Measurements from ENCODE around the gene AIF1L. TPM values are rescaled to one million over a fixed set of nuclear protein-coding genes. Genes with fewer than 3 reads are reported as not detected.

Gene AIF1L
- total and polyA plus RNA-seq, 2 donors (not counting 1 experiment from before 2014, with no cell fraction given) = not detected

DNA sequence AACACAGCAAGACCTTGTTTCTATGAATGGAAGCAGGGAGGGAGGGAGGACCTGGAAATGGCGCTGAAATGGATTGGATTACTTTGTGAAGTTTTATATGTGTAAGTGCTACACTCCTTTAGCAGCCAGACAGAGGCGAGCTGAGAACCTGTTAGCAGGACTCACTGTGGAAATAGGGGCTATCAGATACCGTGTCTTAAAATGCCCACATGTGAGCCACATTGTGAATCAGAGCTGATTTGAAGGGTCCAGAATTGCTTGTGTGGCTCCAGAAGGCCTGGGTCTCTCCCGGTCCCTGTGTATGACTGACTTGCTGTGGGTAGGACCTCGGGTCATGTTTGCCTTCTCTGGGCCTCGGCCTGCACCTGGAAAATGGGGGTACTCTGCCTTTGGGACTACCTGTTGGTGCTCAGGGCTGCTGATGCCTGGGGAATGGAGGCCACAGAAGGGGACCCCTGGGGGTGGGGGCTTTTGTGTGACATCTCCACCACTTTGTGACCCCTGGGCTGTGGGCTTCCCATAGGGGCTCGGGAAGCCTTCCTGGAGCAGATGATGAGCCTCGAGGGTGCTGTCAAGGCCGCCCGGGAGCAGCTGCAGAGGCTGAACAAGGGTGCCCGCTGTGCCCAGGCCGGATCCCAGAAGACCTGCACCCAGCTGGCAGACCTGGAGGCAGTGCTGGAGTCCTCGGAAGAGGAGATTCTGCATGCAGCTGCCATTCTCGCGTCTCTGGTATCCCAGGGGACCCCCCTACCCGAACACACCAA is 24.0 kb upstream of the AIF1L start:
- Histone ChIP-seq H3K27ac (ENCODE audit: low read length in 2 of 2) (no peak overlapping the region), H2AFZ (ENCODE audit: insufficient read depth, low read depth, low read length, poor library complexity, severe bottlenecking) (no peak overlapping the region), H3K36me3 (replicated peaks in 1 of 2; ENCODE audit: control extremely low read depth in 1 of 2, control insufficient read depth in 1 of 2, extremely low read depth in 1 of 2, insufficient read depth in 2 of 2, low read length in 1 of 2) (no peaks in the 10 kb centered on the region), H3K27me3 (replicated peaks in 1 of 4; ENCODE audit: control extremely low read depth in 1 of 4, control insufficient read depth in 3 of 4, insufficient read depth in 4 of 4, low read length in 3 of 4) (no peaks in the 10 kb centered on the region), H4K20me1 (ENCODE audit: control insufficient read depth, insufficient read depth, low read length, poor library complexity, severe bottlenecking) (no peaks in the 10 kb centered on the region), H3K79me2 (ENCODE audit: control insufficient read depth, insufficient read depth, low read length) (no peaks in the 10 kb centered on the region), H3K4me3 (ENCODE audit: control extremely low read depth in 1 of 5, extremely low read depth in 1 of 5, insufficient read depth in 1 of 5, low read depth in 2 of 5, low read length in 4 of 5) (no peak overlapping the region), H3K4me2 (replicated peaks; ENCODE audit: low read depth, low read length, poor library complexity, severe bottlenecking) (no peak overlapping the region), H3K9ac (ENCODE audit: low read length) (no peak overlapping the region), H3K4me1 (ENCODE audit: control insufficient read depth in 2 of 2, insufficient read depth in 2 of 2, low read length in 2 of 2) (no peaks in the 10 kb centered on the region), H3K9me3 (ENCODE audit: control extremely low read depth in 1 of 3, control insufficient read depth in 2 of 3, insufficient read depth in 1 of 3, low read length in 2 of 3) (no peaks in the 10 kb centered on the region)
- TF ChIP-seq EZH2 (IDR thresholded peaks at IDR 0.05; ENCODE audit: borderline replicate concordance, insufficient read depth, low read depth, low read length, poor library complexity, severe bottlenecking) (no peak), CTCF (IDR thresholded peaks at IDR 0.05) (no peak)
- ATAC-seq (ENCODE audit: low read depth) (no peak), DNase-seq (no peak)
- no peaks in the 10 kb centered on the region for H3K4me1 Mint-ChIP-seq
- no peak overlapping the region for H3K4me3 Mint-ChIP-seq
- ChIA-PET POLR2A (no interaction called here), CTCF (no interaction called here)
- peaks cover 5% of the 10 kb centered on the region for H3K27me3 Mint-ChIP-seq
- no peaks in the 10 kb centered on the region for H3K9me3 Mint-ChIP-seq (ENCODE audit: insufficient read depth)
- WGBS (ENCODE audit: insufficient coverage) = 83% methylated on average over 15 of the region's 16 CpGs
- intact Hi-C loops (cut with micrococcal nuclease) = no loop called here
- no peak overlapping the region for H3K27ac Mint-ChIP-seq

DNA sequence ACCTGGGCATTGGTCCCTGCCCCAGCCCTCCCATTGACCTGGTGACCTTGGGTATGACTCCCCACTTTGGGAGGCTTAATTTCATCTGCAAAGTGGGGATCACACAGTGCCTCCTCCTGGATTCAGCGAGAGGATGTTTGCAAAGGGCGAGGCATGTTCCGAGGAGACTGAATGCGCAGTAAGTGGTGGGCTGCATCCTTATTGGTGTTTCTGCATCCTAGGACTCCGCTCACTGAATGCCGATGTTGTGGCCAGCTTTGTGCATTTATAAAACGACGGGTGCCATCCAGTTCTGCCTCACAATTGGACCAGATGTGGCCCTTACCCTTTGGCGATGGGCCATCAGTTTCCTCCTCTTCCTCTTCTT is 23.5 kb upstream of the AIF1L start:
- no peaks in the 10 kb centered on the region for H3K9me3 Mint-ChIP-seq (ENCODE audit: insufficient read depth)
- H3K9me3 ChIP-seq (ENCODE audit: control extremely low read depth in 1 of 3, control insufficient read depth in 2 of 3, insufficient read depth in 1 of 3, low read length in 2 of 3) = no peaks in the 10 kb centered on the region
- no peaks in the 10 kb centered on the region for H3K36me3 ChIP-seq (replicated peaks in 1 of 2; ENCODE audit: control extremely low read depth in 1 of 2, control insufficient read depth in 1 of 2, extremely low read depth in 1 of 2, insufficient read depth in 2 of 2, low read length in 1 of 2)
- DNase-seq (no peak), ATAC-seq (ENCODE audit: low read depth) (no peak)
- no peaks in the 10 kb centered on the region for H4K20me1 ChIP-seq (ENCODE audit: control insufficient read depth, insufficient read depth, low read length, poor library complexity, severe bottlenecking)
- H3K4me1 ChIP-seq (ENCODE audit: control insufficient read depth in 2 of 2, insufficient read depth in 2 of 2, low read length in 2 of 2) = no peaks in the 10 kb centered on the region
- H2AFZ ChIP-seq (ENCODE audit: insufficient read depth, low read depth, low read length, poor library complexity, severe bottlenecking) = no peak overlapping the region
- CTCF ChIA-PET = no interaction called here
- WGBS (ENCODE audit: insufficient coverage) = 92% methylated on average over 9 of the region's 9 CpGs
- no peaks in the 10 kb centered on the region for H3K27me3 ChIP-seq (replicated peaks in 1 of 4; ENCODE audit: control extremely low read depth in 1 of 4, control insufficient read depth in 3 of 4, insufficient read depth in 4 of 4, low read length in 3 of 4)
- no peaks in the 10 kb centered on the region for H3K4me1 Mint-ChIP-seq
- H3K27ac ChIP-seq (ENCODE audit: low read length in 2 of 2) = no peak overlapping the region
- intact Hi-C loops (cut with micrococcal nuclease) = no loop called here
- no peak overlapping the region for H3K4me3 ChIP-seq (ENCODE audit: control extremely low read depth in 1 of 5, extremely low read depth in 1 of 5, insufficient read depth in 1 of 5, low read depth in 2 of 5, low read length in 4 of 5)
- H3K79me2 ChIP-seq (ENCODE audit: control insufficient read depth, insufficient read depth, low read length) = no peaks in the 10 kb centered on the region
- no peak overlapping the region for H3K27ac Mint-ChIP-seq
- H3K4me3 Mint-ChIP-seq = no peak overlapping the region
- TF ChIP-seq CTCF (IDR thresholded peaks at IDR 0.05) (no peak), EZH2 (IDR thresholded peaks at IDR 0.05; ENCODE audit: borderline replicate concordance, insufficient read depth, low read depth, low read length, poor library complexity, severe bottlenecking) (no peak)
- no peak overlapping the region for H3K4me2 ChIP-seq (replicated peaks; ENCODE audit: low read depth, low read length, poor library complexity, severe bottlenecking)
- no peak overlapping the region for H3K9ac ChIP-seq (ENCODE audit: low read length)
- POLR2A ChIA-PET = no interaction called here
- peaks cover 5% of the 10 kb centered on the region for H3K27me3 Mint-ChIP-seq
